CD4-positive, alpha-beta T cell treated with Interleukin-2 at 100 ng/mL for 4 hours (primary cell): ENCODE measurements around the gene EZR.
A peak's percentile ranks its signal among the peaks of the same experiment; 100 is the strongest.
"Not testable (repeated sequence)": the region's sequence is repeated elsewhere in the genome, so short reads cannot be mapped to it uniquely, and the experiment has no call there.

Experiments used
- DNase-seq: peaks from one replicate; pipeline ENCODE4 v3.0.0-alpha.2; 2020; ENCODE audit warnings: low spot score

The EZR gene

GRCh38 chr6:158841358-158841757 is 22.2 kb upstream of the EZR start:
- no peak for DNase-seq

GRCh38 chr6:158840465-158840864 is 21.3 kb upstream of the EZR start:
- DNase-seq, result no peak

GRCh38 chr6:158839796-158840195 is 20.6 kb upstream of the EZR start:
- DNase-seq, result no peak

GRCh38 chr6:158838790-158839189 is 19.6 kb upstream of the EZR start:
- DNase-seq, result not testable (repeated sequence)

GRCh38 chr6:158837684-158838625 is 18.8 kb upstream of the EZR start:
- DNase-seq, result no peak

- DNase-seq, result no peak
Measured at GRCh38 chr6:158836625-158837311, 17.6 kb upstream of the EZR start.

- DNase-seq, result no peak
Measured at GRCh38 chr6:158835616-158836221, 16.6 kb upstream of the EZR start.

- no peak for DNase-seq
Measured at GRCh38 chr6:158834675-158835385, 15.7 kb upstream of the EZR start.

GRCh38 chr6:158832807-158833206 is 13.6 kb upstream of the EZR start:
- DNase-seq, result not testable (repeated sequence)

- DNase-seq, result no peak
Measured at GRCh38 chr6:158832026-158832425, 12.9 kb upstream of the EZR start.

- DNase-seq, result no peak
Measured at GRCh38 chr6:158831571-158831970, 12.4 kb upstream of the EZR start.

- DNase-seq, result no peak
Measured at GRCh38 chr6:158830736-158831135, 11.6 kb upstream of the EZR start.

GRCh38 chr6:158828807-158829206 is 9.6 kb upstream of the EZR start:
- DNase-seq, result no peak

- DNase-seq, result no peak
Measured at GRCh38 chr6:158826819-158827501, 7.8 kb upstream of the EZR start.

- no peak for DNase-seq
Measured at GRCh38 chr6:158825951-158826306, 6.8 kb upstream of the EZR start.

GRCh38 chr6:158825038-158825950 is 6.1 kb upstream of the EZR start:
- DNase-seq, result no peak

- not testable (repeated sequence) for DNase-seq
Measured at GRCh38 chr6:158823616-158824015, 4.4 kb upstream of the EZR start.

- no peak for DNase-seq
Measured at GRCh38 chr6:158819977-158820622, 932 bp upstream of the EZR start.

- DNase-seq, result peak; percentile 70
Measured at GRCh38 chr6:158818581-158819212, 471 bp downstream of the EZR start.
